Liver (tissue), 3 donors: ENCODE measurements around the gene TGFB1I1.

Experiments used
- FOXA1 ChIP-seq: IDR thresholded peaks from 2 replicates; pipeline ENCODE4 v1.6.1; 2016; ENCODE audit warnings: antibody characterized with exemption
- GABPA ChIP-seq, 2 donors: IDR thresholded peaks in 1 of 2; conservative IDR thresholded peaks in 1 of 2; 2 replicates each; pipeline ENCODE4 v1.6.1; 2016; ENCODE audit warnings: antibody characterized with exemption in 2 of 2, mild to moderate bottlenecking in 1 of 2, moderate library complexity in 1 of 2
- RAD21 ChIP-seq, 2 donors: IDR thresholded peaks; 2 replicates each; pipeline ENCODE4 v1.6.1; 2016; ENCODE audit warnings: antibody characterized with exemption in 2 of 2, mild to moderate bottlenecking in 2 of 2
- TAF1 ChIP-seq: conservative IDR thresholded peaks from 2 replicates; pipeline ENCODE4 v1.6.1; 2016; ENCODE audit warnings: antibody characterized with exemption, mild to moderate bottlenecking
- YY1 ChIP-seq: IDR thresholded peaks from 2 replicates; pipeline ENCODE4 v1.6.1; 2016; ENCODE audit warnings: antibody characterized with exemption, mild to moderate bottlenecking
- TF ChIP-seq, protein P1 (sequence below): fragments of 150-350 bp; IDR thresholded peaks from 2 replicates; pipeline ENCODE4 v1.5.1; 2017; ENCODE audit warnings: improper control_type of control experiment, low read depth, low read length; ENCODE audit not compliant: missing input control
- TF ChIP-seq, protein P2 (sequence below): IDR thresholded peaks from 2 replicates; pipeline ENCODE4 v1.6.1; 2016; ENCODE audit warnings: antibody characterized with exemption
- TF ChIP-seq, protein P3 (sequence below): IDR thresholded peaks from 2 replicates; pipeline ENCODE4 v1.6.1; 2016; ENCODE audit warnings: antibody characterized with exemption, mild to moderate bottlenecking
- donor health status: healthy.
- donor health status: healthy.

DNA sequence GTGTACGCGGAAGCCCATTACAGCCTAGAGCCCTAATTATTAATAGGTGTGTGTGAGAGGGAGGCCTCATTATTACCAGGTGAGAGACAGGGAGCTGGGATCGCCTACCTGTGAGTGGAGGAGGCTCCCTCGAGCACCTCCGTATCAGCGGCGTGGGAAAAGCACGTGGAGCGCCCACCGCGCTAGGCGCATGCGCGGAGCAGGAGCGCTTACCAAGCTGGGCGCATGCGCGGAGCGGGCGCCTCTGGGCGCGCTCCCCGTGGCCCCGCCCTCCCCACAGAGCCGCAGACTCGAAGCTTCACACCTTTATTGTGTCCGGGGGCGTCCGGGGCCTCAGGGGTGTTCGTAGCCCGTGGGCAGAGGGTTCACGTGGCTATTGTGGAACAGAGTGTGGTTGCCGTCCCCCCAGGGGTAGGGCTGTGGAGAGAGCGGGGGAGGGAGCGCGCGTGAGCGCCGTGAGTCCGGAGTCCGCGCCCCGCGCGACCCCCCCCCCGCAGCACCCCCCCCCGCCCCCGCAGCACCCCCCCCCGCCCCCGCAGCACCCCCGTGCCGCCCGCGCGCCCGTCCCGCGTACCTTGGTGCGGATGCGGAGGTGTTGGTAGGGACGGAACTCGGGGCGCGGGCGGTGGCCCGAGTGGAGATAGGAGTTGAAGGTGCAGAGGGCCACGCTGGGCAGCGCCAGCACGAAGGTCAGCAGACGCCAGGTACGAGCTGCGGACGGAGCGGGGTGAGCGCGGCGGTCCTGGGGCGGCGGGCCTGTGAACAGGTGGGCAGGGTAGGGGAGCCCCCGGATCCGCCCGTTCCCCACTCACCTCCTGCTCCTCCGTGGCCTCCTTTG, 44.3 kb upstream of the TGFB1I1 start:
- TF ChIP-seq, protein P1, sequence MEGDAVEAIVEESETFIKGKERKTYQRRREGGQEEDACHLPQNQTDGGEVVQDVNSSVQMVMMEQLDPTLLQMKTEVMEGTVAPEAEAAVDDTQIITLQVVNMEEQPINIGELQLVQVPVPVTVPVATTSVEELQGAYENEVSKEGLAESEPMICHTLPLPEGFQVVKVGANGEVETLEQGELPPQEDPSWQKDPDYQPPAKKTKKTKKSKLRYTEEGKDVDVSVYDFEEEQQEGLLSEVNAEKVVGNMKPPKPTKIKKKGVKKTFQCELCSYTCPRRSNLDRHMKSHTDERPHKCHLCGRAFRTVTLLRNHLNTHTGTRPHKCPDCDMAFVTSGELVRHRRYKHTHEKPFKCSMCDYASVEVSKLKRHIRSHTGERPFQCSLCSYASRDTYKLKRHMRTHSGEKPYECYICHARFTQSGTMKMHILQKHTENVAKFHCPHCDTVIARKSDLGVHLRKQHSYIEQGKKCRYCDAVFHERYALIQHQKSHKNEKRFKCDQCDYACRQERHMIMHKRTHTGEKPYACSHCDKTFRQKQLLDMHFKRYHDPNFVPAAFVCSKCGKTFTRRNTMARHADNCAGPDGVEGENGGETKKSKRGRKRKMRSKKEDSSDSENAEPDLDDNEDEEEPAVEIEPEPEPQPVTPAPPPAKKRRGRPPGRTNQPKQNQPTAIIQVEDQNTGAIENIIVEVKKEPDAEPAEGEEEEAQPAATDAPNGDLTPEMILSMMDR, result no peak
- TF ChIP-seq TAF1, result no peak
- TF ChIP-seq, protein P2, sequence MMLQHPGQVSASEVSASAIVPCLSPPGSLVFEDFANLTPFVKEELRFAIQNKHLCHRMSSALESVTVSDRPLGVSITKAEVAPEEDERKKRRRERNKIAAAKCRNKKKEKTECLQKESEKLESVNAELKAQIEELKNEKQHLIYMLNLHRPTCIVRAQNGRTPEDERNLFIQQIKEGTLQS, result no peak
- TF ChIP-seq RAD21 (IDR thresholded peaks at IDR 0.05), result no peak
- no peak for TF ChIP-seq YY1
- no peak for TF ChIP-seq FOXA1
- TF ChIP-seq, protein P3, sequence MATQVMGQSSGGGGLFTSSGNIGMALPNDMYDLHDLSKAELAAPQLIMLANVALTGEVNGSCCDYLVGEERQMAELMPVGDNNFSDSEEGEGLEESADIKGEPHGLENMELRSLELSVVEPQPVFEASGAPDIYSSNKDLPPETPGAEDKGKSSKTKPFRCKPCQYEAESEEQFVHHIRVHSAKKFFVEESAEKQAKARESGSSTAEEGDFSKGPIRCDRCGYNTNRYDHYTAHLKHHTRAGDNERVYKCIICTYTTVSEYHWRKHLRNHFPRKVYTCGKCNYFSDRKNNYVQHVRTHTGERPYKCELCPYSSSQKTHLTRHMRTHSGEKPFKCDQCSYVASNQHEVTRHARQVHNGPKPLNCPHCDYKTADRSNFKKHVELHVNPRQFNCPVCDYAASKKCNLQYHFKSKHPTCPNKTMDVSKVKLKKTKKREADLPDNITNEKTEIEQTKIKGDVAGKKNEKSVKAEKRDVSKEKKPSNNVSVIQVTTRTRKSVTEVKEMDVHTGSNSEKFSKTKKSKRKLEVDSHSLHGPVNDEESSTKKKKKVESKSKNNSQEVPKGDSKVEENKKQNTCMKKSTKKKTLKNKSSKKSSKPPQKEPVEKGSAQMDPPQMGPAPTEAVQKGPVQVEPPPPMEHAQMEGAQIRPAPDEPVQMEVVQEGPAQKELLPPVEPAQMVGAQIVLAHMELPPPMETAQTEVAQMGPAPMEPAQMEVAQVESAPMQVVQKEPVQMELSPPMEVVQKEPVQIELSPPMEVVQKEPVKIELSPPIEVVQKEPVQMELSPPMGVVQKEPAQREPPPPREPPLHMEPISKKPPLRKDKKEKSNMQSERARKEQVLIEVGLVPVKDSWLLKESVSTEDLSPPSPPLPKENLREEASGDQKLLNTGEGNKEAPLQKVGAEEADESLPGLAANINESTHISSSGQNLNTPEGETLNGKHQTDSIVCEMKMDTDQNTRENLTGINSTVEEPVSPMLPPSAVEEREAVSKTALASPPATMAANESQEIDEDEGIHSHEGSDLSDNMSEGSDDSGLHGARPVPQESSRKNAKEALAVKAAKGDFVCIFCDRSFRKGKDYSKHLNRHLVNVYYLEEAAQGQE, result no peak
- no peak for TF ChIP-seq GABPA (IDR thresholded peaks at IDR 0.05 in 1 of 2, conservative IDR thresholded peaks at IDR 0.05 in 1 of 2)
